ENCODE results near the gene NFIX. TPM values are rescaled to one million over a fixed set of nuclear protein-coding genes. Genes with fewer than 3 reads are reported as not detected.

The NFIX gene
- total and polyA plus RNA-seq, 9 of the 15 experiments (the other 6 are each of a cell fraction or from before 2014, with no cell fraction given) = 0.28 to 26.8 (median 5.4) TPM

GRCh38 chr19:13066933-13067807 is 71.9 kb downstream of the NFIX start:
- peaks cover 26% of the 10 kb centered on the region; the same call in 2 of the 3 replicates for H3K79me2 ChIP-seq (ENCODE audit: control insufficient read depth, insufficient read depth, low read length)
- BruUV-seq (replicated peaks) = no TSS peak
- ChIA-PET POLR2A (interaction anchor here (0.5 to 3.4 kb wide), 6 partner anchors 8 to 1444 kb away, joined by 3 to 20 read pairs (median 6); no protein-coding TSS in a partner anchor), CTCF (ENCODE audit: low intra/inter-chr PET ratio) (interaction anchor here (0.6 kb wide), 1 partner anchor 25 kb away, joined by 3 read pairs; no protein-coding TSS in a partner anchor)
- WGBS (ENCODE audit: insufficient coverage, low coverage, missing lambda C conversion rate) = 78% methylated on average over 12 of the region's 17 CpGs
- FAIRE-seq = no peak
- no peak overlapping the region for H3K4me2 ChIP-seq (ENCODE audit: insufficient read depth, low read length)
- no peak for ATAC-seq
- in situ Hi-C loops (cut with MboI) = no loop called here
- no peaks in the 10 kb centered on the region for H3K27me3 ChIP-seq (ENCODE audit: control insufficient read depth in 2 of 2, insufficient read depth in 2 of 2, low read length in 2 of 2)
- H3K36me3 ChIP-seq (ENCODE audit: control insufficient read depth, insufficient read depth, low read length) = no peaks in the 10 kb centered on the region
- intact Hi-C loops (cut with micrococcal nuclease) = no loop called here
- H3K4me1 ChIP-seq (replicated peaks in 1 of 2; ENCODE audit: control insufficient read depth in 2 of 2, insufficient read depth in 2 of 2, low read length in 2 of 2) = peaks cover 38 to 85% of the 10 kb centered on the region in 2 experiments
- 0 out of 4 replicates have a peak overlapping the region, but pooled peaks of 1 of the 2 experiments have one; percentile 31 for H3K9ac ChIP-seq (ENCODE audit: insufficient read depth in 1 of 2, low read depth in 2 of 2, low read length in 2 of 2)
- H3K27ac ChIP-seq (ENCODE audit: extremely low read depth, low read depth, low read length) = no peak overlapping the region
- H3K9me1 ChIP-seq (ENCODE audit: control insufficient read depth, insufficient read depth, low read length) = peaks cover 5% of the 10 kb centered on the region
- H3K9me3 ChIP-seq (replicated peaks; ENCODE audit: control insufficient read depth, insufficient read depth, low read depth, low read length) = no peaks in the 10 kb centered on the region
- H4K20me1 ChIP-seq (replicated peaks; ENCODE audit: control insufficient read depth, insufficient read depth, low read length) = no peaks in the 10 kb centered on the region
- no peak overlapping the region for H2AFZ ChIP-seq (ENCODE audit: low read depth, low read length)
- DNase-seq (ENCODE audit: extremely low read depth in 1 of 4, low spot score in 3 of 4) = no peak
- H3K4me3 ChIP-seq = no peak overlapping the region
- TF ChIP-seq CHD1 (IDR thresholded peaks at IDR 0.05; ENCODE audit: low read length) (no peak), XRCC3 (IDR thresholded peaks at IDR 0.05) (no peak), DDX20 (tag; IDR thresholded peaks at IDR 0.05; ENCODE audit: low read depth) (no peak), MLLT1 (IDR thresholded peaks at IDR 0.05) (no peak), CREB3L1 (IDR thresholded peaks at IDR 0.05; ENCODE audit: borderline replicate concordance, low read depth) (no peak), MAFG (tag; conservative IDR thresholded peaks at IDR 0.05) (no peak), ZHX1 (conservative IDR thresholded peaks at IDR 0.05; ENCODE audit: low read length) (no peak), CHCHD3 (CRISPR knock-in tag; IDR thresholded peaks at IDR 0.05) (no peak), CUX1 (CRISPR knock-in tag; IDR thresholded peaks at IDR 0.05) (no peak)
